Brain pericyte (primary cell): ENCODE results near the gene GPC5.
"Not testable (repeated sequence)": the region's sequence is repeated elsewhere in the genome, so short reads cannot be mapped to it uniquely, and the experiment has no call there.

Experiments used
- DNase-seq: peaks from one replicate; pipeline ENCODE4 v3.0.0-alpha.2; 2012; ENCODE audit warnings: low read depth, low spot score

GPC5 gene

DNA sequence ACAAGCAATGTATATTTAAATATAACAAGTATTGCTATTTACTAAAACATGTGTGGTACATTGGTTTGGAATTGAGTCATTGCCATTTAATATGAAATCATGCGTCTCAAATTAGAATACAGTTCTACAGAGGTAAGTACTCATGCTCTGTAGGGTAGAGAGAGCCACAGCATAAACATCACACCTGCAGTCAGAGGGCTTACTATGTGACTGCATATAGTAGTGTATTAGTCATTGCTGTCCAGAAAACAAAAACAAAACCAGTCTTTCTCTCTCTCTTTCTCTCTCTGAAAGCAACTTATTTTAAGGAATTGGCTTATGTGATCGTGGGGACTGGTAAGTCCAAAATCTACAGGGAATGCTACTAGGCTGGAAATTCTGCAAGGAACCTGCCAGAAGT, 370.3 kb downstream of the GPC5 start:
- no peak for DNase-seq

DNA sequence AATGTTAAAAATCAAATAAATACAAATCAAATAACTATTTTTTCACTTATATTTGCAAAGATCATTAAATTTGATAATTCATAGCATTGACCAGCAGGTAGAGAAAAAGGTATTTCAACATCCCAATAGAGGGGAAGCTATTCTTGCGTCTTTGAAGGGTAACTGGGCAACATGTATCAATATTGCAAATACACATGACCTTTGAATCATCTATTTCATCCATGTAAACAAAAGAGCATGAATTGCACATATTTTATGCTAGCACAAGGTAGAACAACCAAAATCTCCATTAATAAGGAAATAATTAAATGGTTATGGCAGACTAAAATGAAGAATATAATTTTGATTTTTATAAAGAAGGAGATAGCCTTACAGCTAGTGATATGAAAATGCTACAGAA, 372.8 kb downstream of the GPC5 start:
- no peak for DNase-seq

DNA sequence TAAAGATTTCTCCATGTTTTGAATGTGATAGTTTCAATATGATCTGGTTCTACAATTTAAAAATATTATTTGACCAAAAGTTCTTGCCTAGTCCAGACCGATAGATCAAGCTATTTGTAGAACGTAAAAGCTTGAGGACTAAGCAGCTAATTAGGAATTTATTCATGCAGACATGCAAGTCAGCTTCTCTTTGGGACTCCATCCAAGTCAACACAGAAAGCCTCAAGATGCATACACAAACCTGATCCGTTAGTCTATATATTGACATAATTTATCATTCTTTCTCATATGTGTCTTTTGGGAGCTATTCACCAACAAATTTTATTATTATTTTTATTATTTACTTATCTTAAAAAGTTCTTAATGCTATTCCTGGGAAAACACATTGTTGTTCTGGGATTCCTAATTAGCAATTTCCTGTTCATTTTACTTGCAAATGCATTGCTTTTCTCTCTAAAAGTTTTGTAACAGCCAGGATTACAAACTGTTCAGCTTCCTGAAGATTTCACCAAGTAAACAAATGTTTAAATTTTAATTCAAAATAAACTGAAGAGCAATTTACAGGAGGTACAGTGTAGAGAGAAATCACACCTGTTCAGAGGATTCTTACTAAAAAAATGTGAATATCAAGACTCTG, 375.3 kb downstream of the GPC5 start:
- DNase-seq, result no peak

DNA sequence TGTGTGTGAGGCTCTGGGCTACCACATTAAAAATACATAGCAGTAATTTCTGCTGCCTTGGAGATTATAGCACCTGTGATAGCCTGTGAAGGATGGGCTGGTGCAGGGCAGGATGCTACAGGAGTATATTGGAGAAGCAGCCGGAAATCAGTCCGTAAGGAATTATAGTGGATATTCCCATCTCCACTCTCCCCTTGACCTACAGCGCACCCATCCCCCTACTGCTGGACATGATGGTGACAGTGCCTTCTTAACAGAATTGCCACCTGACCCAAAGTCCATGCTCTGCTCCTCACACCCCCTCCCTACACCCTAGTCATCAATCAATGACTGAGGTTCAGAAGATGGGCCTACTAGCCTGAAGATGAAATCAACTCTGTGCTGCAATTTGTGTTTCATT, 376.0 kb downstream of the GPC5 start:
- no peak for DNase-seq

DNA sequence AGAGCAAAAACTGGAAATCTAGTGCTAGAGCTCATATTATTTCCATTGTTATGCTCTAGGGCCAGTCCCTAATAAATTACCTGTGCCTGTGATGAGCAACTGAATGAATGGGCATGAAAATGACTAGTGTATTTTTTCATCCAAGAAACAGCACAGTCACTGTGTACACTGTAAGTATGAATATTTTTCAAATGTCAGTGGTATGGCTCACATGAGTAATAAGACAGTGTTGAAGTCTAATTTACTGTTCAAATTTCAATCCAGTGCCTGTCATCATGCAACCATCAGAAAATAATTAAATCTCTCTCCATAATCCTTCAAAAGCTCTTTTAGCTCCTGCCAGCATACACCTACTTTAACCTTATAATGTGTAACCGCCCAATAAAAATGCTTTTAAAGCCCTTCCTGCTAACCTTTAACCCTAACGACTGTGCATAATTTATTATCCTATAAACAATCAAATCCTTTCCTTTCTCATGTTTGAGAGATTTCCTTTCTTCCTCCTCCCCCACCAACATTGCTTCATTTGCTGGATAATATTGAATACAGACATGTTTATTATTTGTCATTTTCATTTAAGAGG, 378.3 kb downstream of the GPC5 start:
- no peak for DNase-seq

DNA sequence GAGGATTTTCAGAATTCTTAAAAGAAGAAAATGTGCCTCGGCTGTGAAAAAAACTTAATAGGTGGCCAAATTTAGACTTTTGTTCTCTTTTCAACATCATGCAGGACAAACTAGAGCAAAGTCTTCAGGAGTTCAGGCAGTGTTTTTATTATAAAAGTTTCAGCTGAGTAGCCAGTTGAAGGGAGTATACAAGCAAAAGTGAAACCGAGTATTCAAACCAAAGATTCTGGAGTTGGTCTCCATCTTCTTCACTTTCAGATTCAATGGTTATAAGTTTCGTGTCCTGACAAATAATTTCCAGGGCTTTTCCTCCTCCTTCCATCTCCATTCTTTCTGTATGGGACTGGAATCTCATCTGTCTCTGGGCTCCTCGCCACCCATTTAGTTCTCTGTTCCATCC, 379.7 kb downstream of the GPC5 start:
- no peak for DNase-seq

DNA sequence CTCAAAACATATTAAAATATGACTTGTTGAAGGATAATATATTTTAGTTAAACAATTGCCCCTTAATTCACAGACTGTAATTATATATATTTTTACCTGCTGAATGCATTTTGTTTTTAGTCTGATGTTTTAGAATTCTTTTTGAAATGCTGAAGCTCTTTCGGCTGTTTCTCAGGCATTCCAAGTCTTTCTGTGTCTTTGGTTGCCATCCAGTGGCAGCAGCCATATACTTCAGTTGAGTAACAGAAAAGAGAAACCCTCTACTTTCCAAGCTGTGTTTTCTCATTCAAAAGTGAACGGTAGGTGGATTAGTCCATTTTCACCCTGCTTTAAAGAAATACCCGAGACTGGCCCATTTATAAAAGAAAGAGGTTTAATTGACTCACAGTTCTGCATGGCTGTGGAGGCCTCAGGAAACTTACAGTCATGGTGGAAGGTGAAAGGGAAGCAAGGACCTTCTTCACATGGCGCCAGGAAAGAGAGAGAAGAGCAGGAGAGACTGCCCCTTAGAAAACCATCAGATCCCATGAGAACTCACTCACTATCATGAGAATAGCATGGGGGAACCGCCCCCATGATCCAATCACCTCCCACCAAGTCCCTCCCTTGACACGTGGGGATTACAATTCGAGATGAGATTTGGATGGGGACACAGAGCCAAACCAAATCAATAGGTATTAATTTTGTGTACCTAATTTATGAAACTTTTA, 383.7 kb downstream of the GPC5 start:
- DNase-seq, result not testable (repeated sequence)

DNA sequence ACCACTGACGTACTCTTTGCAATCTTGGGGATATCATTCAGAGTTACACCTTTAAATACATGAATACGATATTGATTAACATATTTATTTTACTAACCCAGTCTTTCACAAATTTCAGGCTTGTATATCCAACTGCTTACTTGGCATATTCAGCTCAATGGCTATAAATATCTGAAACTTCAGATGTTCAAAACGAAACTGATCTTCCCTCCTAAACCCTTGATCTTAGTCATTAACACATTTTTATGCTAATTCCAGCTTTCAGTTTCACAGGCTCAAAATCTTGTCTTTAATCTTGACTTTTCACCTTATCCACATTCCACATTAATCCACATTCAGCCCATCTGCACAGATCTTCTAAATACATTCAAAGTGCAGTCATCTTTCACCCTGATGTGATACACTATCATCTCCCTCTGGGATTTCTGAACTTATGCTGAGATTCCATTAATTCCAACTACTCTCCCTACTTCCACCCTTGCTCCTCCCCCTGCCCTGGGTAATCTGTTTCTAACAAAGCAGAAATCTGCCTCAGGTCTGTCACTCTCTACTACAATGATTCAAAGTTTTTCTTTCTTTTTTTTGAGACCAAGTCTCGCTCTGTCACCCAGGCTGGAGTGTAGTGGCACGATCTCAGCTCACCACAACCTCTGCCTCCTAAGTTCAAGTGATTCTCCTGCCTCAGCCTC, 387.2 kb downstream of the GPC5 start:
- no peak for DNase-seq

DNA sequence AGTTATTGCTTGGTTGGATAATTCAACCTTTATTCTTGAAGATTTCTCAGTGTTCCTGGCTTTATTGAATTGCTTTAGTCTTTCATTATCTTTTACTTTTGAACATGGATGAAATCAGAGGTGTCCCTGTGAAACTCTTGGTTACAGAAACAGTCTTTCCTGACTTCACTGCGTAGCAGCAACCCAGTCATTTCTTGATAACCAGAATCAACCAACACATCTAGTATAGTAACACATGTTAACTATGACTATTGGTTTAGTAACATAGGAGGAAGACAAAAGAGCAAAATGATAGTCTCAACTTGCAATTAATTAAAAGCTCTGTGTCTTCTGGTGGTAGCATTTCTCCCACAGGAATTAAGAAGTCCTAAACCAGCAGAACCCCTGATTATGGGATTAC, 393.6 kb downstream of the GPC5 start:
- DNase-seq, result no peak

DNA sequence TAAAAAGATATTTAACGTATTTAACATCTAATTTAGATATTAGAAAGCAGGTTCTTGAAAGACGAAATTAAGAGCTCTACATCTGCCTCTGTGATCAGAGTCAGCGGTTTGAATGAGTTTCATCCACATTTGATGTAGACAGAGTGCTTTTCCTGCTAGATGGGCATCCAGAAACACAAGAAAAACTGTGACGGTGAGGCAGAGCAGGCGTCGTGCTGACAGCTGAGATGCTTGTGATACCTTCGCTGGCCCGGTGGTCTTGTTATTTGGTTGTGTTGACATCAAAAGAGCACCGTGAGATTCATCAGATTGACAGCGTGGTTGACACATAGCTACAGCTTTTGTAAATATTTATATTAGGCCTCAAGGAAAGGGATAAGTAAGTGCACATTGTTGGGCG, 399.1 kb downstream of the GPC5 start:
- DNase-seq, result no peak

DNA sequence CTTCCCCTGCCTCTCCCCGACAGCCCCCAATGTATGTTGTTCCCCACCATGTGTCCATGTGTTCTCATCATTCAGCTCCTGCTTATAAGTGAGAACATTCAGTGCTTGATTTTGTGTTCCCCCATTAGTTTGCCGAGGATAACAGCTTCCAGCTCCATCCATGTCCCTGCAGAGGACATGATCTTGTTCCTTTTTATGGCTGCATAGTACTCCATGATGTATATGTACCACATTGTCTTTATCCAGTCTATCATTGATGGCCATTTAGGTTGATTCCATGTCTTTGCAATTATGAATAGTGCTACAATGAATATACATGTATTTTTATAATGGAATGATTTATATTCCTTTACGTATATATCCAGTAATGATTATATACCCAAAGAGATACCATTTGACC, 399.9 kb downstream of the GPC5 start:
- DNase-seq, result not testable (repeated sequence)

DNA sequence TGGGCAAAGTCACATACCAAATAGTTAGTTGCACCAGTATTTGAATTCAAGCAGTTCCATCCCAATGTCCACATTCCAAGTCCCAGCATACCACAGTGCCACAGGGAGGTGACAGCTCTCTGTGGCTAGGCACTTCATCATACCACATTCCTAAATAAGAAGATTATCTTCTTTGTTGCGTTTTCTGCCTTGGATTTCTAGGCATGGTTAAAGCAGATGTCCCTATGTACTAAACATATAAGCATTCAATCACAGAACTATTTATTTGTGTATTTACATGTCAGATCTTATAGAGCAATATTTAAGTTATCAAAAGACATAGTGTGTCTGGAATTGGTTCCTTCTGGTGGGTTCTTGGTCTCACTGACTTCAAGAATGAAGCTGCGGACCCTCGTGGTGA, 403.4 kb downstream of the GPC5 start:
- DNase-seq, result not testable (repeated sequence)

DNA sequence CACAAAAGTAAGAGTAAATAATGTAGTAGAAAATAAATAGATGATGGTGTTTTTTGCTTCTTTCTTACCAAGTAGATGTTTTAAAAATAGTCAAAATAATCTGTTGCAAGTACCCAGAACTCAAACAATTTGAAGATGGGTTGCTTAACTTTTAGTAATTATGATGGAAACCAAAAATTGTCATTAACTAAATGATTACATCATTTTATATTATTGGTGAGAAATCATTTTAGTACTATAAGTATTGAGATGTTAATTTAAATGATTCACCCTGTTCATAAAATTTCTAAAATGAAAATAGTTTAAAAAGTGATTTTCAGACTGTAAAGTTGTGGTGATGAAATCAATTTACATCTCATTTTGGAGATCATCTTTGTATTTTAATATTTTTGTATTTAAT, 404.5 kb downstream of the GPC5 start:
- no peak for DNase-seq

DNA sequence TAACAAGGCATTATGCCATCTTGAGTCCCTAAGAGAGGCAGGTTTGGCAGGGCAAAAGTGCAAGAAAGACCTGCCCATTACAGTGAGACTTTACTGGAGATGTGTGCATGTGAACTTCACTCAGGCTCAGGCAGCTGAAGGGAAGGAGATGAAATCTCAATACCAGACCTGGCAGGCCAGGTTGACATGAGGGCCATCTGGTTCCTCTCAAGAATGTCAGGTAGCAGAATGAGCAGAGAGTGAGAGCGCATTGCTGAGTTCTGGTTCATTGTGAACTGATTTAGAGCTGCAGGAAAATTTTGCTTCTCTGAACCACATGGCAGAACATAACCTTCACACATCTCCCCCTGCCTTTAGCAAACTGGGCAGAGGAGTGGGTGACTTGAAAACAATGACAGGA, 406.3 kb downstream of the GPC5 start:
- no peak for DNase-seq

DNA sequence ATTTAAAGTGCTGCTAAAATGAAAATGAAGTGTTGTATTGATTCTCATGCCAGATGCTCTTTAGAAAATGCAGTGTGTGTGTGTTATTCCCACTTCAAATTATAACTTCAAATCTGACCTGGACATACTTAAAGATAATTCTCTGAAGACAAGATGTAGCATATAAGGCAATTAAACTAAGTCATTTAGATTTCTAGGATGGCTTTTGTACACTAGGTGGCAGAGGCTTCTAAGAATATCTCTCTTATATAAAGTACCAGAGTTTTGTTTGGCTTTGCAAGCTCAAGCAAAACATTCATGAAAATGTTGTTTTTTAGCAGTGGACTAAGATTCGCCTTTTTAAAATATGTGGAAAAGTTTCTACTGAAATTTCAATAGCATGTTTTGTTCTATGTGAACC, 407.2 kb downstream of the GPC5 start:
- DNase-seq, result no peak

DNA sequence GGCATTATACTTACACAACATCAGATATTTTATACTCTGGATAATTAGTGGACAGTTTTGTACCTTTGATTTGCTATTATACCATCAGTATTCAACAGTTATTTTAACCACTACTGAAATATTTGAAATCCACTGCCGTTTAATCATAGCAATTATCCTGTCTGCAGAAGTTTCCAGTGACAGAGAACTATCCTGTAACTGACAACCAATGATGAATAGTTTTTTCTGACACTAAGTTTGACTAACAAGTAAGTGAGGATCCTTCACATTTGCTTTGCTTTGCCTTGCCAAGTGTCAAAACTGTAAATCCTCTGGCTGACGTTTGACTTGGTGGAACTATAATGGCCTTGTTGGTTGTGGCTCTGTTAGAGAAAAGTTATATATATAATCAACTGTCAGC, 410.7 kb downstream of the GPC5 start:
- no peak for DNase-seq

DNA sequence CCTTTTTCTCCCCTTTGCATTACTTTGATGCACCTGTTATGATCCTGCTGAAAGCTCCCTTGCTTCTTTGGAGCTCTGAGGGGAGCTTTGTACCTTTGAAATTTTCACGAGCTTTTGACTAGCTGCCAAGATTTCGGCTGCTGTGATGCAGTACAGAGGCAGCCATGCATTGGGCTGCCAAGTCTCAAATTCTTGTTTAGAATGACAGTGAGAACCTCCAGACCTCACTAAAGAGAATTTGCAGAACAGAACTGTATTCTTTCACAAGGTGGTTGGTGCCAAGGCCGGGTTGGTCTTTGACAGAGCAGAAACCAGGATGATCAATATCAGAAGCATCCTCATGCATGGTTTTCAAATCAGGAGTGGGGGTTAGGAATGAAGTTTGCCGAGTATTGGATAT, 414.8 kb downstream of the GPC5 start:
- no peak for DNase-seq

DNA sequence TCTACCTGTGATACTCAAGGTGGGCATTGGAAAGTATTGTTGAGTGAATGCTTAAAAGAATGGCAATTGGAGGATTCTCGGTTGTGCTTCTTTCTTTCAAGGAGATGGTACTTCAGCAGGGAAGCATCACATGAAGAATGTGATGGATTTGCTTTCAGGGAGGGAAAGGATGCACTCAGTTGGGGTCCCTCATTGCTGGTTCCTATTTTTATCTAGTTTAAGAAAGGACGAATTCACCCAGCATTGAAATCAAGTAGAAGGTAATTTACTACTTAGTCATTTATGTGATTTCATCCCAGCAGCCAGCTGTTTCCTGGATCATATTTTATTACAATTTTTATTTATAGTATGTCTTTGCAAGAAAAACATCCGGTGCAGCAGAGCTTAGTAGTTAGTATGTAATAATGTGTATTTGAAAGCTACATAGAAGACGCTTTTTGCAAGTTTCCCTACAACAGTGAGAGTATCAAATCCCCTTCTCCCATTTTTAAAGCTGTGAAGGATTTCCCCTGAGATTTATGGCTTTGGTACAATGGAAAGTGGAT, 417.9 kb downstream of the GPC5 start:
- no peak for DNase-seq

DNA sequence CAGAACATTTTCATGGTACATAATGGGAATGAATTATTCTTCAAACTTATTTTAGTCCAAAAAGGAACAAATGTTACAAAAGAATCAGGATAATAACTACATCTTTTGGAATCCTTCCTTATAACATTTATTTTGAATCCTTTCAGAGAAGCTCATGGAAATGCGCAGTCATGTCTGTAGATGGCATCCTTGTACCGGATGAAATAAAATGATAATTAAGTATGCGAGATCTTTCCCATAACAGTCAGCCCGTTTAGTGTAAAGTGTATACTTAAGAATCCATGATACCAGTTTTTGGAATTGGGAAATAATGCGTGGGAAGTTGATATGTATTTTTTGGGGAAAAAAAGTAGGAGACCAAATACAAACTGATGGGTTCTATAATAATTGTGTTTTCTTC, 418.8 kb downstream of the GPC5 start:
- DNase-seq, result no peak

DNA sequence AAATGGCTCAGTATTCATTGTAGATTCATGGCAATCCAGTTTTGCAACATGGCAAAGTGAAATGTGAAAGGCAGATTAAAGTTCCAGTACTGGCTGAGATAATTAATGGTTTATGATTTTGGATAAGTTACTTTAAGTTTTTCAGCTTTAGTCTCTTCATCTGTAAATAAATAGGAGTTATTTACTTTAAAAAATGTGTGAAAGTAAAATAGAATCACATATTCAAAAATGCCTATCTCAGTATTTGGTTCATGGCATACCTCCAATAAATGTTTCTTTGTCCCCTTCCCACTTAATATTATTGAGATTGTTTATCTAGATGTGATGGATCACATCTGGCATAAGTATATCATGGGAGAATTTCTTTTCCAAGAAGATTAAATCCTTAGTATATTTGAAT, 426.0 kb downstream of the GPC5 start:
- DNase-seq, result no peak

DNA sequence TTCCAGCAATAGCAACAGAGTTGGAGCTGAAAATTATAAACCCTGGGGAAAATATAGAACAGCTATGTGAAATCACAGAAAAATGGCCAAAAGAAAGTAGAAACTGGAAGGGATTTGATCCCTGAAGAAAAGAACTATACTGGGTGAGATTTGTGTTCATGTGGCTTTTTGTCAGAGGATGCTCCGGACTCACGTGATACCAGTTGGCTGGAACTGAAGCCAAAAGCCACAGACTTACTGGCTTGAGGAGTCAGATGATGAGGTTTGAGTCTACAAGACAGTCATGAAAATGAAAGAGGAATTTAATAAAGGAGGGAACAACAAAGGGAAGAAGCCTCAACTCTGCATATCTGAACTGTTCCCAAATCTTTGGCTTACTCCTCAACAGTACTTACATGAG, 427.1 kb downstream of the GPC5 start:
- DNase-seq, result no peak

DNA sequence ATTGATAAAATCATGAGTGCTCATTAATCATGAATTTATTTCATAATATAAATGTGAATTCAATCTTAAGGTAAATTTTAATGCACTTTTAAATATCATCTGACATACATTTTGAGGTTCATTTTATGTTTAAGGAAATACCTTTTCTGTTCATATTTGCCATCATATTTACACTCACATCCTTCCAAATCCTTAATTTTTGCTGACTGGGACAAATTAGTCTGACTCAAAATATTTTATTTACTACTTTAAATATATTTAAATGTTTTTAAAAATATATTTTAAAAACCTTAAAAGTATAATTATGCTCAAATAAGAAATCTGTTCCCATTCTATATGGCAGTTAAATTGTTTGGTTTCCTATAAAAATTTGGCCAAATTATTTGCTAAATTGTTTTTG, 438.1 kb downstream of the GPC5 start:
- no peak for DNase-seq

DNA sequence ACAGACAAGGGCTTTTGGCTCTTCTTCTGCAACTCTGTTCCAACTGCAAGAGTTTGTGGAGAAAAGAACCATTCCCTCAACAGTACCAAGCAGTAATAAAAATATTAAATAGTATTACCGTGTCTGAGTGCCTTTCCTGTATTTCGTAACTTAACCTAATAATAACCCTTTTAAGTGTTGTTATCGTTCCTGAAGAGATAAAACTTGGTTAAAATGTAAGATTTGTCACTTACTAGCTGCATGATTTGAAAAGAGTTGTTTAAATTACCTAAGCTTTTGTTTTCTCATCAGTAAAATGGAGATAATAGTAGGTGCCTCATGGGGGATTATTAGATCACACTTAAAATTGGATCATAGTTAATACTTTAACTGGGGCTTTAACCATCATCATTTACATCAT, 447.2 kb downstream of the GPC5 start:
- DNase-seq, result no peak
